HCT116 (cell line): Measurements from ENCODE around the gene NOX3. TPM values are rescaled to one million over a fixed set of nuclear protein-coding genes. Genes with fewer than 3 reads are reported as not detected.

Source experiments
- ATAC-seq: fragments of 200-7000 bp; cut with Tn5 transposase; 2 replicates; pipeline ENCODE4 v1.9.1; 2020; ENCODE audit warnings: mild to moderate bottlenecking, moderate library complexity
- BruUV-seq: library from RNA; stranded (reverse); fragments of 400-500 nt; replicated peaks from 2 replicates; lab custom pipeline; 2021; lab: Mats Ljungman, UMichigan
- CTCF ChIA-PET: fragments of 300-600 bp; sonication (Branson Sonifier 250); formaldehyde crosslinking; loops from one replicate; lab custom pipeline; 2021; ENCODE audit warnings: antibody characterized with exemption; lab: Charles Lee
- POLR2A ChIA-PET: fragments of 300-600, 350-600 bp; sonication (Branson Sonifier 250); formaldehyde crosslinking; loops from one replicate; lab custom pipeline; 2021; ENCODE audit warnings: antibody characterized with exemption; lab: Charles Lee
- RAD21 ChIA-PET, 2 experiments: fragments of 300-600 bp; sonication (Branson Sonifier 250); formaldehyde crosslinking; loops; one replicate each; lab custom pipeline; 2023; ENCODE audit warnings: low total read pairs in 2 of 2; ENCODE audit not compliant: uncharacterized antibody in 2 of 2, unreplicated experiment in 2 of 2, low non-redundant PET in 1 of 2; lab: Charles Lee
- DNase-seq: peaks from one replicate; pipeline ENCODE4 v3.0.0-alpha.2; 2010; ENCODE audit warnings: low read depth, low spot score
- H2AFZ ChIP-seq: fragments of 200-600 bp; shearing (Covaris generic), sonication (generic); 2 replicates; pipeline ENCODE4 v1.6.1; 2017; ENCODE audit warnings: low read depth, mixed run types, mixed read lengths, antibody characterized with exemption, low read length; ENCODE audit not compliant: poor library complexity, severe bottlenecking
- H3K27ac ChIP-seq: 2 replicates; pipeline ENCODE4 v1.5.1; 2012; ENCODE audit warnings: low read depth, low read length
- H3K27me3 ChIP-seq: fragments of 200-600 bp; sonication (generic); 2 replicates; pipeline ENCODE4 v1.6.1; 2016; ENCODE audit warnings: mixed run types, low read length, mixed read lengths; ENCODE audit not compliant: insufficient read depth
- H3K36me3 ChIP-seq, 2 experiments: fragments of 200-500 bp in 1 of 2; fragments of 200-600 bp in 1 of 2; sonication (Bioruptor generic) in 1 of 2; sonication (generic) in 1 of 2; 2 replicates each; pipeline versions ENCODE4 v1.5.1 to v1.6.1; 2014 to 2016; ENCODE audit warnings: low read length in 2 of 2, inconsistent platforms in 1 of 2, mixed read lengths in 1 of 2, mixed run types in 1 of 2; ENCODE audit not compliant: insufficient read depth in 2 of 2, control insufficient read depth in 1 of 2
- H3K4me1 ChIP-seq, 2 experiments: fragments of 200-600 bp in 1 of 2; sonication (generic) in 1 of 2; 2 replicates each; pipeline versions ENCODE4 v1.5.1 to v1.6.1; 2012 to 2017; ENCODE audit warnings: low read length in 2 of 2, inconsistent platforms in 1 of 2, mild to moderate bottlenecking in 1 of 2, mixed read lengths in 1 of 2, mixed run types in 1 of 2, moderate library complexity in 1 of 2; ENCODE audit not compliant: insufficient read depth in 2 of 2, control insufficient read depth in 1 of 2
- H3K4me2 ChIP-seq: fragments of 200-600 bp; sonication (generic); 2 replicates; pipeline ENCODE4 v1.6.1; 2017; ENCODE audit warnings: mixed run types, low read length, mixed read lengths
- H3K4me3 ChIP-seq, 2 experiments: fragments of 200-600 bp in 1 of 2; sonication (generic) in 1 of 2; replicated peaks in 1 of 2; 2 replicates each; pipeline ENCODE4 v1.5.1; 2011 to 2016; ENCODE audit warnings: low read length in 2 of 2, control low read depth in 1 of 2, low read depth in 1 of 2, mild to moderate bottlenecking in 1 of 2, mixed read lengths in 1 of 2, mixed run types in 1 of 2
- H3K79me2 ChIP-seq: fragments of 200-600 bp; sonication (generic); 2 replicates; pipeline ENCODE4 v1.6.1; 2017; ENCODE audit warnings: mild to moderate bottlenecking, mixed run types, low read length, moderate library complexity, mixed read lengths; ENCODE audit not compliant: insufficient read depth
- H3K9ac ChIP-seq: fragments of 200-600 bp; sonication (generic); 2 replicates; pipeline ENCODE4 v1.6.1; 2016; ENCODE audit warnings: low read length, mixed read lengths
- H3K9me2 ChIP-seq: fragments of 200-600 bp; sonication (generic), shearing (Covaris generic); 2 replicates; pipeline ENCODE4 v1.6.1; 2017; ENCODE audit warnings: mixed run types, mild to moderate bottlenecking, moderate library complexity; ENCODE audit not compliant: insufficient read depth
- H3K9me3 ChIP-seq, 2 experiments: fragments of 200-500 bp in 1 of 2; fragments of 200-600 bp in 1 of 2; sonication (Bioruptor generic) in 1 of 2; sonication (generic) in 1 of 2; 2 replicates each; pipeline ENCODE4 v1.6.1; 2014 to 2017; ENCODE audit warnings: low read length in 2 of 2, mixed read lengths in 2 of 2, inconsistent platforms in 1 of 2, low read depth in 1 of 2, mild to moderate bottlenecking in 1 of 2, mixed run types in 1 of 2, moderate library complexity in 1 of 2; ENCODE audit not compliant: control insufficient read depth in 1 of 2, insufficient read depth in 1 of 2
- H4K20me1 ChIP-seq: fragments of 200-600 bp; sonication (generic), shearing (Covaris generic); 2 replicates; pipeline ENCODE4 v1.6.1; 2017; ENCODE audit warnings: mixed run types, mild to moderate bottlenecking, moderate library complexity; ENCODE audit not compliant: insufficient read depth
- CBX3 ChIP-seq: IDR thresholded peaks from 2 replicates; pipeline ENCODE4 v1.6.1; 2012; ENCODE audit warnings: low read depth
- CEBPB ChIP-seq: IDR thresholded peaks from 2 replicates; pipeline ENCODE4 v1.6.1; 2012; ENCODE audit warnings: low read depth
- EGR1 ChIP-seq: IDR thresholded peaks from 2 replicates; pipeline ENCODE4 v1.6.1; 2012; ENCODE audit warnings: low read depth
- EZH2 ChIP-seq: fragments of 200-600 bp; sonication (generic); IDR thresholded peaks from 2 replicates; pipeline ENCODE4 v1.6.1; 2017; ENCODE audit warnings: antibody characterized with exemption, mixed run types
- FOSL1 ChIP-seq: IDR thresholded peaks from 2 replicates; pipeline ENCODE4 v1.6.1; 2012; ENCODE audit warnings: low read depth
- MAX ChIP-seq: IDR thresholded peaks from 2 replicates; pipeline ENCODE4 v1.6.1; 2012
- POLR2A ChIP-seq: IDR thresholded peaks from 2 replicates; pipeline ENCODE4 v1.7.0; 2011; ENCODE audit warnings: borderline replicate concordance; ENCODE audit not compliant: insufficient read depth, insufficient read length; ENCODE audit errors: extremely low read depth
- POLR2AphosphoS5 ChIP-seq: IDR thresholded peaks from 2 replicates; pipeline ENCODE4 v1.6.1; 2011; ENCODE audit warnings: mild to moderate bottlenecking, low read depth, low read length, moderate library complexity
- RAD21 ChIP-seq: IDR thresholded peaks from 2 replicates; pipeline ENCODE4 v1.6.1; 2012; ENCODE audit warnings: low read depth, mild to moderate bottlenecking
- SIN3A ChIP-seq: IDR thresholded peaks from 2 replicates; pipeline ENCODE4 v1.6.1; 2012; ENCODE audit warnings: low read depth
- SP1 ChIP-seq: IDR thresholded peaks from 2 replicates; pipeline ENCODE4 v1.6.1; 2012; ENCODE audit warnings: low read depth
- SRF ChIP-seq: IDR thresholded peaks from 2 replicates; pipeline ENCODE4 v1.6.1; 2012; ENCODE audit warnings: low read depth
- YY1 ChIP-seq: IDR thresholded peaks from 2 replicates; pipeline ENCODE4 v1.6.1; 2011; ENCODE audit warnings: low read length, low read depth, moderate library complexity, mild to moderate bottlenecking; ENCODE audit not compliant: insufficient replicate concordance; ENCODE audit errors: extremely low read depth
- ZBTB33 ChIP-seq: IDR thresholded peaks from 2 replicates; pipeline ENCODE4 v1.6.1; 2011; ENCODE audit warnings: mild to moderate bottlenecking, low read length, moderate library complexity; ENCODE audit not compliant: insufficient replicate concordance; ENCODE audit errors: extremely low read depth
- ZFX ChIP-seq: fragments of 450-650 bp; IDR thresholded peaks from 2 replicates; pipeline ENCODE4 v1.6.1; 2017
- ZNF274 ChIP-seq: fragments of 200-500 bp; sonication (Bioruptor generic); IDR thresholded peaks from 2 replicates; pipeline ENCODE4 v1.6.1; 2014; ENCODE audit warnings: mild to moderate bottlenecking, low read depth, low read length, inconsistent platforms
- intact Hi-C: fragments of 100-400 bp; cut with micrococcal nuclease; formaldehyde crosslinking; loops from 2 replicates; pipeline ENCODE4 v1.10.0; 2022
- total RNA-seq: library from RNA; stranded (reverse); gene quantifications from one replicate; pipeline ENCODE4 v1.2.1, GENCODE V29; 2021; ENCODE audit not compliant: unreplicated experiment

The NOX3 gene
- total RNA-seq, 1 experiment from 2014 or later = not detected

- Histone ChIP-seq H3K79me2 (no peaks in the 10 kb centered on the region), H3K4me2 (no peak overlapping the region), H3K27ac (no peak overlapping the region), H3K4me3 (no peak overlapping the region), H3K27me3 (no peaks in the 10 kb centered on the region), H3K9me3 (no peaks in the 10 kb centered on the region), H2AFZ (no peak overlapping the region), H3K36me3 (no peaks in the 10 kb centered on the region), H3K4me1 (no peaks in the 10 kb centered on the region), H3K9me2 (no peaks in the 10 kb centered on the region), H3K9ac (no peak overlapping the region), H4K20me1 (no peaks in the 10 kb centered on the region)
- TF ChIP-seq SRF (no peak), SIN3A (no peak), FOSL1 (no peak), EZH2 (no peak), CEBPB (no peak), EGR1 (no peak), SP1 (no peak), RAD21 (no peak), YY1 (no peak), CBX3 (no peak), POLR2AphosphoS5 (no peak), MAX (no peak), ZFX (no peak), ZNF274 (no peak), ZBTB33 (no peak), POLR2A (no peak)
- ChIA-PET POLR2A (no interaction called here), RAD21 (no interaction called here), CTCF (no interaction called here)
- BruUV-seq = no TSS peak
- intact Hi-C loops = no loop called here
- ATAC-seq (no peak), DNase-seq (no peak)
Observed at GRCh38 chr6:155450240-155450581, 5.4 kb downstream of the NOX3 start.
